B cell (primary cell): ENCODE measurements around the gene ITGAE. TPM values are rescaled to one million over a fixed set of nuclear protein-coding genes. Genes with fewer than 3 reads are reported as not detected.
"Not testable (repeated sequence)": the region's sequence is repeated elsewhere in the genome, so short reads cannot be mapped to it uniquely, and the experiment has no call there.

Source experiments
- ATAC-seq: fragments of 200-7000 bp; cut with Tn5 transposase; one replicate; pipeline ENCODE4 v1.10.0; 2021; ENCODE audit warnings: low read depth, mild to moderate bottlenecking, moderate number of reproducible peaks, moderate library complexity
- CTCF ChIA-PET: fragments of 350-600 bp; sonication (Branson Sonifier 250); formaldehyde crosslinking; loops from one replicate; lab custom pipeline; 2021; ENCODE audit warnings: antibody characterized with exemption, inconsistent platforms; lab: Charles Lee
- POLR2A ChIA-PET: fragments of 350-600 bp; sonication (Branson Sonifier 250); formaldehyde crosslinking; loops from one replicate; lab custom pipeline; 2021; ENCODE audit warnings: antibody characterized with exemption; lab: Charles Lee
- DNase-seq: peaks from one replicate; pipeline ENCODE4 v3.0.0; 2013
- H2AFZ ChIP-seq: 2 replicates; pipeline ENCODE4 v1.6.1; 2012; ENCODE audit warnings: mild to moderate bottlenecking, low read depth, low read length; ENCODE audit not compliant: insufficient read depth, poor library complexity, severe bottlenecking
- H3K27ac ChIP-seq, 2 donors: 1 replicate in 1 of 2; 2 replicates in 1 of 2; pipeline ENCODE4 v1.5.1; 2012 to 2013; ENCODE audit warnings: low read length in 2 of 2, mild to moderate bottlenecking in 2 of 2, moderate library complexity in 1 of 2
- H3K27me3 ChIP-seq, 4 experiments: fragments of 200-600 bp in 1 of 4; sonication (generic) in 1 of 4; replicated peaks in 1 of 4; 1 replicate in 2 of 4; 2 replicates in 2 of 4; pipeline versions ENCODE4 v1.6.1 to v1.7.0; 2013 to 2016; ENCODE audit warnings: low read length in 3 of 4, mild to moderate bottlenecking in 2 of 4, mixed read lengths in 1 of 4, moderate library complexity in 1 of 4; ENCODE audit not compliant: insufficient read depth in 4 of 4, control insufficient read depth in 3 of 4; ENCODE audit errors: control extremely low read depth in 1 of 4
- H3K36me3 ChIP-seq, 2 experiments: replicated peaks in 1 of 2; 1 replicate in 1 of 2; 2 replicates in 1 of 2; pipeline versions ENCODE4 v1.6.1 to v1.7.1; 2013; ENCODE audit warnings: low read length in 1 of 2; ENCODE audit not compliant: insufficient read depth in 2 of 2, control insufficient read depth in 1 of 2; ENCODE audit errors: control extremely low read depth in 1 of 2, extremely low read depth in 1 of 2
- H3K4me1 ChIP-seq, 2 donors: fragments of 200-600 bp in 1 of 2; sonication (generic) in 1 of 2; 1 replicate in 1 of 2; 2 replicates in 1 of 2; pipeline versions ENCODE4 v1.5.1 to v1.6.1; 2013 to 2017; ENCODE audit warnings: low read length in 2 of 2; ENCODE audit not compliant: control insufficient read depth in 2 of 2, insufficient read depth in 2 of 2
- H3K4me2 ChIP-seq: replicated peaks from 2 replicates; pipeline ENCODE3; 2012; ENCODE audit warnings: mild to moderate bottlenecking, low read depth, low read length; ENCODE audit not compliant: poor library complexity, severe bottlenecking
- H3K4me3 ChIP-seq, 5 experiments: fragments of 200-600 bp in 1 of 5; sonication (generic) in 1 of 5; 1 replicate in 3 of 5; 2 replicates in 2 of 5; pipeline versions ENCODE4 v1.5.1 to v1.7.0; 2011 to 2016; ENCODE audit warnings: low read length in 4 of 5, mild to moderate bottlenecking in 4 of 5, low read depth in 2 of 5, control low read depth in 1 of 5, moderate library complexity in 1 of 5; ENCODE audit not compliant: insufficient read depth in 1 of 5; ENCODE audit errors: control extremely low read depth in 1 of 5, extremely low read depth in 1 of 5
- H3K79me2 ChIP-seq: fragments of 200-600 bp; sonication (generic); one replicate; pipeline ENCODE4 v1.6.0; 2016; ENCODE audit warnings: low read length; ENCODE audit not compliant: control insufficient read depth, insufficient read depth
- H3K9ac ChIP-seq: fragments of 200-600 bp; sonication (generic); 2 replicates; pipeline ENCODE4 v1.6.1; 2017; ENCODE audit warnings: mild to moderate bottlenecking, low read length, moderate library complexity
- H3K9me3 ChIP-seq, 3 donors: one replicate each; pipeline versions ENCODE4 v1.6.1 to v1.7.1; 2013; ENCODE audit warnings: low read length in 2 of 3; ENCODE audit not compliant: control insufficient read depth in 2 of 3, insufficient read depth in 1 of 3; ENCODE audit errors: control extremely low read depth in 1 of 3
- H4K20me1 ChIP-seq: 2 replicates; pipeline ENCODE4 v1.6.0; 2012; ENCODE audit warnings: mild to moderate bottlenecking, low read length; ENCODE audit not compliant: insufficient read depth, control insufficient read depth, poor library complexity, severe bottlenecking
- H3K27ac Mint-ChIP-seq: one replicate; pipeline ENCODE4 v1.8.0; 2021; ENCODE audit warnings: mixed read lengths
- H3K27me3 Mint-ChIP-seq: one replicate; pipeline ENCODE4 v1.8.0; 2021; ENCODE audit warnings: mixed read lengths
- H3K4me1 Mint-ChIP-seq: one replicate; pipeline ENCODE4 v1.8.0; 2021; ENCODE audit warnings: mixed read lengths
- H3K4me3 Mint-ChIP-seq: one replicate; pipeline ENCODE4 v1.8.0; 2021; ENCODE audit warnings: mixed read lengths
- H3K9me3 Mint-ChIP-seq: one replicate; pipeline ENCODE4 v1.8.0; 2022; ENCODE audit warnings: mixed read lengths; ENCODE audit not compliant: insufficient read depth
- EZH2 ChIP-seq: IDR thresholded peaks from 2 replicates; pipeline ENCODE4 v1.6.1; 2012; ENCODE audit warnings: borderline replicate concordance, low read depth, mild to moderate bottlenecking, moderate library complexity, low read length; ENCODE audit not compliant: insufficient read depth, poor library complexity, severe bottlenecking
- WGBS: methylation state at CpG from one replicate; pipeline ENCODE4 v1.1.5; 2013; ENCODE audit warnings: missing lambda C conversion rate; ENCODE audit not compliant: insufficient coverage; 5-methylcytosine and 5-hydroxymethylcytosine counted together
- intact Hi-C: fragments of 100-400 bp; cut with micrococcal nuclease; formaldehyde crosslinking; loops from one replicate; pipeline ENCODE4 v1.10.0; 2022
- polyA plus RNA-seq: library from polyadenylated mRNA; depleted of rRNA; stranded (reverse); fragments of >200 nt; gene quantifications from 2 replicates; pipeline ENCODE4 v1.2.3, GENCODE V29; 2012
- total RNA-seq, 2 donors: library from RNA; stranded (reverse); fragments of 120-200 nt in 1 of 2; gene quantifications; 1 replicate in 1 of 2; 2 replicates in 1 of 2; pipeline versions ENCODE4 v1.2.3 to v1.2.4, GENCODE V29; 2013 to 2022
- TF ChIP-seq, protein P1 (sequence below): fragments of 200-600 bp; IDR thresholded peaks from one replicate; pipeline ENCODE4 v1.8.0; 2022; ENCODE audit warnings: antibody characterized with exemption, mild to moderate bottlenecking

ITGAE gene
- total and polyA plus RNA-seq, 2 donors (not counting 1 experiment from before 2014, with no cell fraction given), result 48.2 to 95.6 TPM

DNA sequence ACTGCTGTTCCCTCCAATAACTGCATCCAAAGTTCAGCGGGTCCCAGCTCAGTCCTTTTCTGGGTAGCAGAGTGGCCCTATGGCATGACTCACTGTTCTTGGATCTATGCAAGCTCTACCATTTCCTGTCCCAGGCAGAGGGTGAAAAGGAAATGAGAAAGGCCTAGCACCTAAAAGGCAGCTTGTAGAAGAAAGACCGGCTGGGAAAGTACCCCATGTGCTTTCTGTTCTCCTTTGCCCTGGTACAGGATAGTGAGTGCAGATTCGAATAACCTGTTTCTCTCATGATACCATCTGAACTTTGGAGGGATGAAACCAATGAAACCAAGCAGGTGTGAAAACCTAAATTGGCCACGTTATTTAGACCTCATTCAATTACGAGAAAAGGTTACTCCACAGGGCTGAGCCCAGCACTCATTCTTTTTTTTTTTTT, 90.0 kb downstream of the ITGAE start:
- H3K36me3 ChIP-seq, result peaks cover 5 to 17% of the 10 kb centered on the region in 2 experiments
- peak; percentile 92 for ATAC-seq
- peaks cover 38 to 54% of the 10 kb centered on the region in 2 donors for H3K4me1 ChIP-seq
- ChIA-PET CTCF (interaction anchor here (0.6 to 3.4 kb wide), 20 partner anchors 9 to 293 kb away, joined by 3 to 36 read pairs (median 4); partner anchors contain the start of genes CTNS, HASPIN, P2RX5 and SHPK), POLR2A (interaction anchor here (0.6 to 4.5 kb wide), 13 partner anchors 9 to 432 kb away, joined by 3 to 63 read pairs (median 5); partner anchors contain the start of genes HASPIN and P2RX5)
- intact Hi-C loops, result loop anchor here (1.0 to 2.0 kb wide), 4 partner anchors 11 to 28 kb away; partner anchors contain the start of gene HASPIN
- peak; percentile 95 for DNase-seq
- peak overlapping the region; percentile 60 to 82 for H3K27ac ChIP-seq
- no peaks in the 10 kb centered on the region for H4K20me1 ChIP-seq
- Mint-ChIP-seq H3K4me3 (peak overlapping the region; percentile 85), H3K27ac (peak overlapping the region; percentile 96), H3K9me3 (no peaks in the 10 kb centered on the region), H3K4me1 (peaks cover 57% of the 10 kb centered on the region), H3K27me3 (no peaks in the 10 kb centered on the region)
- H3K4me3 ChIP-seq, result peak overlapping the region in 4 of 5 experiments; percentile 11 to 54 (median 35)
- WGBS, result 9% methylated on average over 2 of the region's 5 CpGs
- H3K79me2 ChIP-seq, result peaks cover 9% of the 10 kb centered on the region
- TF ChIP-seq, protein P1, sequence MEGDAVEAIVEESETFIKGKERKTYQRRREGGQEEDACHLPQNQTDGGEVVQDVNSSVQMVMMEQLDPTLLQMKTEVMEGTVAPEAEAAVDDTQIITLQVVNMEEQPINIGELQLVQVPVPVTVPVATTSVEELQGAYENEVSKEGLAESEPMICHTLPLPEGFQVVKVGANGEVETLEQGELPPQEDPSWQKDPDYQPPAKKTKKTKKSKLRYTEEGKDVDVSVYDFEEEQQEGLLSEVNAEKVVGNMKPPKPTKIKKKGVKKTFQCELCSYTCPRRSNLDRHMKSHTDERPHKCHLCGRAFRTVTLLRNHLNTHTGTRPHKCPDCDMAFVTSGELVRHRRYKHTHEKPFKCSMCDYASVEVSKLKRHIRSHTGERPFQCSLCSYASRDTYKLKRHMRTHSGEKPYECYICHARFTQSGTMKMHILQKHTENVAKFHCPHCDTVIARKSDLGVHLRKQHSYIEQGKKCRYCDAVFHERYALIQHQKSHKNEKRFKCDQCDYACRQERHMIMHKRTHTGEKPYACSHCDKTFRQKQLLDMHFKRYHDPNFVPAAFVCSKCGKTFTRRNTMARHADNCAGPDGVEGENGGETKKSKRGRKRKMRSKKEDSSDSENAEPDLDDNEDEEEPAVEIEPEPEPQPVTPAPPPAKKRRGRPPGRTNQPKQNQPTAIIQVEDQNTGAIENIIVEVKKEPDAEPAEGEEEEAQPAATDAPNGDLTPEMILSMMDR, result no peak
- TF ChIP-seq EZH2, result no peak
- H3K4me2 ChIP-seq, result peak overlapping the region; percentile 70
- no peaks in the 10 kb centered on the region for H3K27me3 ChIP-seq
- H2AFZ ChIP-seq, result no peak overlapping the region
- H3K9me3 ChIP-seq, result no peaks in the 10 kb centered on the region
- H3K9ac ChIP-seq, result peak overlapping the region; percentile 28

DNA sequence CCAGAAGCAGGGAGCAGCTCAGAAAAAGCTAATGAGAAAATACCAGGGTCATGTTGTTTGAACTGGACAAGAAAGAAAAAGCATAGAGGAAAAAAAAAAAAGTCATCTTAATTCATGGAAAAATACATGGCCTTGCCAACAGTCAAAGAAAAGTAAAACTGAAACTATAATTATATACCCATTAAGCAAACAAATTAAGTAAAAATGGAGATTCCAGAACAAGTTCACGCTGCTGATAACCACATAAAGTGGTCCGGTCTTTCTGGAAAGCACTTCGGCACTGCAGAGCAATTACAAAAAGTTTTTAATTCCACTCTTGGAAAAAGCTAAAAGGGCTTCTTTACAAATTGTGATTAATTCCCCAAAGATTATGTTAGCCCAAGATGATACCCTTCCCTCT, 92.6 kb downstream of the ITGAE start:
- Histone ChIP-seq H3K79me2 (no peaks in the 10 kb centered on the region), H4K20me1 (no peaks in the 10 kb centered on the region), H3K4me1 (peaks cover 38 to 61% of the 10 kb centered on the region in 2 donors), H3K27ac (no peak overlapping the region), H3K4me2 (peak overlapping the region; percentile 45), H3K9ac (no peak overlapping the region), H2AFZ (no peak overlapping the region), H3K9me3 (no peaks in the 10 kb centered on the region), H3K36me3 (no peaks in the 10 kb centered on the region), H3K27me3 (no peaks in the 10 kb centered on the region), H3K4me3 (no peak overlapping the region)
- Mint-ChIP-seq H3K27ac (peak overlapping the region; percentile 22), H3K9me3 (no peaks in the 10 kb centered on the region), H3K4me3 (no peak overlapping the region), H3K27me3 (no peaks in the 10 kb centered on the region), H3K4me1 (peaks cover 60% of the 10 kb centered on the region)
- no peak for ATAC-seq
- intact Hi-C loops, result no loop called here
- ChIA-PET CTCF (interaction anchor here (0.6 to 2.3 kb wide), 6 partner anchors 8 to 30 kb away, joined by 3 to 10 read pairs (median 4); partner anchors contain the start of genes HASPIN and P2RX5), POLR2A (interaction anchor here (0.7 to 4.5 kb wide), 4 partner anchors 13 to 31 kb away, joined by 3 to 63 read pairs (median 5); partner anchors contain the start of gene P2RX5)
- no peak for DNase-seq
- WGBS, result 81% methylated on average over 3 of the region's 3 CpGs
- TF ChIP-seq EZH2, result no peak
- TF ChIP-seq, protein P1, result no peak

DNA sequence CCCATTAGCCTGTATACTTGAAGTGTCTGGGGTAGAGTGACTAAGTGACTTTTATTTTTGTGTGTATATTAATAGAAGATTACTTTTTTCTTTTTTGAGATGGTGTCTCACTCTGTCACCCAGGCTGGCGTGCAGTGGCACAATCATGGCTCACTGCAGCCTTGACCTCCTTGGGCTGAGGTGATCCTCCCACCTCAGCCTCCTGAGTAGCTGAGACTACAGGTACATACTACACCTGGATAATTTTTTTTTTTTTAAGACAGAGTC, 95.3 kb downstream of the ITGAE start:
- H3K9me3 ChIP-seq, ATAC-seq, intact Hi-C loops, H3K9ac ChIP-seq, H3K27me3 ChIP-seq, H4K20me1 ChIP-seq, H3K27ac Mint-ChIP-seq, H3K27me3 Mint-ChIP-seq, H3K4me3 Mint-ChIP-seq, H3K4me3 ChIP-seq, H3K27ac ChIP-seq, H3K9me3 Mint-ChIP-seq, H3K79me2 ChIP-seq, H2AFZ ChIP-seq, DNase-seq, H3K4me2 ChIP-seq, H3K36me3 ChIP-seq: not testable (repeated sequence)
- 100% methylated on average over 1 of the region's 1 CpG for WGBS
- peaks cover 58% of the 10 kb centered on the region for H3K4me1 Mint-ChIP-seq
- ChIA-PET CTCF (interaction anchor here (1.1 to 3.0 kb wide), 2 partner anchors 11 to 27 kb away, joined by 3 to 8 read pairs; no protein-coding TSS in a partner anchor), POLR2A (interaction anchor here (0.8 kb wide), 1 partner anchor 17 kb away, joined by 3 read pairs; no protein-coding TSS in a partner anchor)
- peaks cover 43 to 53% of the 10 kb centered on the region in 2 donors for H3K4me1 ChIP-seq
